ENCODE data around the gene EPGN.
"Not testable (repeated sequence)": the region's sequence is repeated elsewhere in the genome, so short reads cannot be mapped to it uniquely, and the experiment has no call there.

EPGN gene

GRCh38 chr4:74339501-74339900 lies 31.2 kb downstream of the EPGN start:
- no peak for DNase-seq (ENCODE audit: low read depth in 2 of 2)

- DNase-seq (ENCODE audit: low read depth in 2 of 2): not testable (repeated sequence)
Observed at GRCh38 chr4:74340421-74340820, 32.2 kb downstream of the EPGN start.

- no peak for DNase-seq (ENCODE audit: low read depth in 2 of 2)
Observed at GRCh38 chr4:74344031-74344430, 35.8 kb downstream of the EPGN start.

- DNase-seq (ENCODE audit: low read depth in 2 of 2): no peak
Observed at GRCh38 chr4:74353858-74354257, 45.6 kb downstream of the EPGN start.

GRCh38 chr4:74357965-74358364 lies 49.7 kb downstream of the EPGN start:
- DNase-seq (ENCODE audit: low read depth in 2 of 2): no peak

GRCh38 chr4:74361671-74362070 lies 53.4 kb downstream of the EPGN start:
- DNase-seq (ENCODE audit: low read depth in 2 of 2): no peak

- DNase-seq (ENCODE audit: low read depth in 2 of 2): no peak
Observed at GRCh38 chr4:74362347-74362746, 54.1 kb downstream of the EPGN start.

- no peak for DNase-seq (ENCODE audit: low read depth in 2 of 2)
Observed at GRCh38 chr4:74364256-74364651, 56.0 kb downstream of the EPGN start.

GRCh38 chr4:74364652-74365491 lies 56.6 kb downstream of the EPGN start, which contains the start of gene EREG:
Gene EREG, plus strand, starts transcription at chr4:74365145. Its CDS starts 164 bp downstream, at chr4:74365309.
- no peak for DNase-seq (ENCODE audit: low read depth in 2 of 2)

- no peak for DNase-seq (ENCODE audit: low read depth in 2 of 2)
Observed at GRCh38 chr4:74365761-74366160, 57.5 kb downstream of the EPGN start.

All from activated CD8-positive, alpha-beta memory T cell treated with anti-CD3 and anti-CD28 coated beads for 4 hours (primary cell).